NCI-H2107 treated with DMSO at 0.1 percent for 48 hours (cell line): ENCODE data around the gene CEP95.
"Not testable (repeated sequence)": the region's sequence is repeated elsewhere in the genome, so short reads cannot be mapped to it uniquely, and the experiment has no call there.

Source experiments
- DNase-seq: peaks from one replicate; lab custom pipeline; 2025; ENCODE audit not compliant: unreplicated experiment; lab: John Stamatoyannopoulos, UW

The CEP95 gene

DNA sequence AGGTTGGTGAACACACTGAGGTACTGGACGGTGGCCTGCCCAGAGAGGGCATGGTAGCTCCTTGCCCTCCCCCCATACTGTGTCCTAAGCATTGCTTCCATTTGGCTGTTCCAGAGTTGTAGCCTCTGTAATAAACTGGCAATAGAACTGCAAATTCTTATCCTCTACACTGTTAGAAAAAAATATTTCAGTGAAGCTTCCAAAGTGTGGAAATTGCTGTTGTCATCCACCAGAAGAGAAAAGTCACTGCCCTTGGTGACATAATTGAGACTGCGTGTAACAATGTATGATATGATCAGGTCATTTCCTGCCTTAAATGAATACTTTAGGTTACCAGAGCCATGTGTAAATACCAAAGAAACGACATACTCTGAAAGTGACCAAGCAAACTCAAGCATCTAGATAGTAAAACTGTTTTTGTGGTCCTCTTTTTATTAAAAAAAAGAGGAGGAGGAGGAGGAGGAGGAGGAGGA lies 65.9 kb downstream of the CEP95 start:
- DNase-seq = no peak

GRCh38 chr17:64573214-64573613 lies 66.4 kb downstream of the CEP95 start:
- DNase-seq = no peak

DNA sequence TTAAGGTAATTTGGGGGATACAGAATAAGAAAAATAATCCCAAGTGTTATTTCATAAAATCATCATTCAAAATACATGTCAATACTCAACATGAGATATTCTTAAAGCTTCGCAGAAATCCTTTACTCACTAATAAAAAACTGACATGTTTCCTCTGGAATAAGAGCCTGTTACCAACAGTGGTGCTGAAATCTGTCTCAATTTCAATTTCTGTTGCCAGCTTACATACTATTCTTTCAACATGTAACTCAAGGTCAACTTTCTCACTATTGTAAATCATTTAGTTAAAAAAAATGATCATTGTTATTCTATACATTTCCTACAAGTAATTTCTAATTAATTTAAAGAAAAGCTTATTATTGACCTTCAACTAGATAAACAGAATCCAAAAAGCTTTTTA lies 67.9 kb downstream of the CEP95 start:
- no peak for DNase-seq

GRCh38 chr17:64575431-64575830 lies 68.7 kb downstream of the CEP95 start:
- DNase-seq = no peak

- not testable (repeated sequence) for DNase-seq
These were observed 70.2 kb downstream of the CEP95 start for GRCh38 chr17:64577025-64577424.

DNA sequence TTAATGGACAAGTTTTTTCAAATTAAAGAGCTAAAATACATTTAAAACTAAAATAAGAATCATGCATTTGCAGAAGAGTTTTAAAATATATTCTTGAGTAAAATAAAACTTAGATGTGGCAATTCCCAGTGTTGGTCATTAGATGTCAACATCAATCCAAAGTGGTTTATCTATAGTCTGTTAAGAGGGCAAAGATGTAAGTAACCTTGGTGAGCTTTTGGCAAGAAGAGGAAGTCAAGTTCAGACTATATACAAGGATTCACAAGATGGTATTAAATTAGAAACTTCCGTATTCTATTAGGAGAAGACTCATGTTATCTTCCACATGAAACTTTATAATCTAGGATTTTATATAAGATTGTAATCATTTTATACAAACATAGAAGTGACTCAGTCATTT lies 73.1 kb downstream of the CEP95 start:
- no peak for DNase-seq

- DNase-seq = no peak
These were observed 73.9 kb downstream of the CEP95 start for GRCh38 chr17:64580384-64581315.

DNA sequence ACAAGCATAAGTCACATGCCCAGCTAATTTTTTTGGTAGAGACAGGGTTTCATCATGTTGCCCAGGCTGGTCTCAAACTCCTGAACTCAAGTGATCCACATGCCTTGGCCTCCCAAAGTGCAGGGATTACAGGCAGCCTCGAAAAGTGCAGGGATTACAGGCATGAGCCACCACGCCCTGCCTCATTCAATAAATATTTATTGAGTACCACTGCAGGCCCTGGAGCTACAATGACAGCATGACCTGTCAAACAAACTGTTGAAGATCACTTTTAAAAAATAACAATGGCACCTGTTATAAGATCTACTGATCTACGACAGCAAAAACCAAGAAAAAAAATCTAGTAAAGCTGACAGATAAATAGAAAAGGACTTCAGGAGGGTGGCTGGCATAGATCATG lies 76.3 kb downstream of the CEP95 start:
- no peak for DNase-seq

GRCh38 chr17:64585146-64585545 lies 78.4 kb downstream of the CEP95 start:
- no peak for DNase-seq
